ENCODE results near the gene SIPA1L3. TPM values are rescaled to one million over a fixed set of nuclear protein-coding genes. Genes with fewer than 3 reads are reported as not detected.
A peak's percentile ranks its signal among the peaks of the same experiment; 100 is the strongest.

SIPA1L3 gene
- total and polyA plus RNA-seq, 2 of the 13 experiments (the other 11 are each of a cell fraction or from before 2014, with no cell fraction given), result 5.5 to 7.7 TPM

GRCh38 chr19:37905946-37906868, 801 bp upstream of the SIPA1L3 start, which contains the start of gene WDR87 (continued):
- TF ChIP-seq, protein P1, sequence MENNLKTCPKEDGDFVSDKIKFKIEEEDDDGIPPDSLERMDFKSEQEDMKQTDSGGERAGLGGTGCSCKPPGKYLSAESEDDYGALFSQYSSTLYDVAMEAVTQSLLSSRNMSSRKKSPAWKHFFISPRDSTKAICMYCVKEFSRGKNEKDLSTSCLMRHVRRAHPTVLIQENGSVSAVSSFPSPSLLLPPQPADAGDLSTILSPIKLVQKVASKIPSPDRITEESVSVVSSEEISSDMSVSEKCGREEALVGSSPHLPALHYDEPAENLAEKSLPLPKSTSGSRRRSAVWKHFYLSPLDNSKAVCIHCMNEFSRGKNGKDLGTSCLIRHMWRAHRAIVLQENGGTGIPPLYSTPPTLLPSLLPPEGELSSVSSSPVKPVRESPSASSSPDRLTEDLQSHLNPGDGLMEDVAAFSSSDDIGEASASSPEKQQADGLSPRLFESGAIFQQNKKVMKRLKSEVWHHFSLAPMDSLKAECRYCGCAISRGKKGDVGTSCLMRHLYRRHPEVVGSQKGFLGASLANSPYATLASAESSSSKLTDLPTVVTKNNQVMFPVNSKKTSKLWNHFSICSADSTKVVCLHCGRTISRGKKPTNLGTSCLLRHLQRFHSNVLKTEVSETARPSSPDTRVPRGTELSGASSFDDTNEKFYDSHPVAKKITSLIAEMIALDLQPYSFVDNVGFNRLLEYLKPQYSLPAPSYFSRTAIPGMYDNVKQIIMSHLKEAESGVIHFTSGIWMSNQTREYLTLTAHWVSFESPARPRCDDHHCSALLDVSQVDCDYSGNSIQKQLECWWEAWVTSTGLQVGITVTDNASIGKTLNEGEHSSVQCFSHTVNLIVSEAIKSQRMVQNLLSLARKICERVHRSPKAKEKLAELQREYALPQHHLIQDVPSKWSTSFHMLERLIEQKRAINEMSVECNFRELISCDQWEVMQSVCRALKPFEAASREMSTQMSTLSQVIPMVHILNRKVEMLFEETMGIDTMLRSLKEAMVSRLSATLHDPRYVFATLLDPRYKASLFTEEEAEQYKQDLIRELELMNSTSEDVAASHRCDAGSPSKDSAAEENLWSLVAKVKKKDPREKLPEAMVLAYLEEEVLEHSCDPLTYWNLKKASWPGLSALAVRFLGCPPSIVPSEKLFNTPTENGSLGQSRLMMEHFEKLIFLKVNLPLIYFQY (CRISPR knock-in tag; IDR thresholded peaks at IDR 0.05; ENCODE audit: borderline replicate concordance), result no peak
- TF ChIP-seq HNF4A (CRISPR knock-in tag; IDR thresholded peaks at IDR 0.05) (no peak; the same call in 1 of the 2 replicates), ZNF30 (CRISPR knock-in tag; IDR thresholded peaks at IDR 0.05) (no peak), PAF1 (CRISPR knock-in tag; IDR thresholded peaks at IDR 0.05) (no peak), NFRKB (IDR thresholded peaks at IDR 0.05) (no peak), ZNF333 (CRISPR knock-in tag; IDR thresholded peaks at IDR 0.05; ENCODE audit: borderline replicate concordance) (no peak), SIX4 (CRISPR knock-in tag; IDR thresholded peaks at IDR 0.05) (no peak), HNF1A (IDR thresholded peaks at IDR 0.05; ENCODE audit: low read depth) (no peak), HNF1A (CRISPR knock-in tag; IDR thresholded peaks at IDR 0.05; ENCODE audit: borderline replicate concordance) (no peak), HNRNPLL (IDR thresholded peaks at IDR 0.05; ENCODE audit: low read depth, low read length, poor library complexity, severe bottlenecking) (no peak), ZNF256 (CRISPR knock-in tag; conservative IDR thresholded peaks at IDR 0.05) (no peak), IKZF4 (CRISPR knock-in tag; IDR thresholded peaks at IDR 0.05; ENCODE audit: borderline replicate concordance, low read depth, not compliant biosample characterization) (no peak), MBNL3 (CRISPR knock-in tag; conservative IDR thresholded peaks at IDR 0.05) (no peak), MTA1 (CRISPR knock-in tag; IDR thresholded peaks at IDR 0.05; ENCODE audit: borderline replicate concordance) (no peak)
- TF ChIP-seq, protein P2, sequence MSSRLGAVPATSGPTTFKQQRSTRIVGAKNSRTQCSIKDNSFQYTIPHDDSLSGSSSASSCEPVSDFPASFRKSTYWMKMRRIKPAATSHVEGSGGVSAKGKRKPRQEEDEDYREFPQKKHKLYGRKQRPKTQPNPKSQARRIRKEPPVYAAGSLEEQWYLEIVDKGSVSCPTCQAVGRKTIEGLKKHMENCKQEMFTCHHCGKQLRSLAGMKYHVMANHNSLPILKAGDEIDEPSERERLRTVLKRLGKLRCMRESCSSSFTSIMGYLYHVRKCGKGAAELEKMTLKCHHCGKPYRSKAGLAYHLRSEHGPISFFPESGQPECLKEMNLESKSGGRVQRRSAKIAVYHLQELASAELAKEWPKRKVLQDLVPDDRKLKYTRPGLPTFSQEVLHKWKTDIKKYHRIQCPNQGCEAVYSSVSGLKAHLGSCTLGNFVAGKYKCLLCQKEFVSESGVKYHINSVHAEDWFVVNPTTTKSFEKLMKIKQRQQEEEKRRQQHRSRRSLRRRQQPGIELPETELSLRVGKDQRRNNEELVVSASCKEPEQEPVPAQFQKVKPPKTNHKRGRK (CRISPR knock-in tag; IDR thresholded peaks at IDR 0.05), result no peak
- TF ChIP-seq, protein P3, sequence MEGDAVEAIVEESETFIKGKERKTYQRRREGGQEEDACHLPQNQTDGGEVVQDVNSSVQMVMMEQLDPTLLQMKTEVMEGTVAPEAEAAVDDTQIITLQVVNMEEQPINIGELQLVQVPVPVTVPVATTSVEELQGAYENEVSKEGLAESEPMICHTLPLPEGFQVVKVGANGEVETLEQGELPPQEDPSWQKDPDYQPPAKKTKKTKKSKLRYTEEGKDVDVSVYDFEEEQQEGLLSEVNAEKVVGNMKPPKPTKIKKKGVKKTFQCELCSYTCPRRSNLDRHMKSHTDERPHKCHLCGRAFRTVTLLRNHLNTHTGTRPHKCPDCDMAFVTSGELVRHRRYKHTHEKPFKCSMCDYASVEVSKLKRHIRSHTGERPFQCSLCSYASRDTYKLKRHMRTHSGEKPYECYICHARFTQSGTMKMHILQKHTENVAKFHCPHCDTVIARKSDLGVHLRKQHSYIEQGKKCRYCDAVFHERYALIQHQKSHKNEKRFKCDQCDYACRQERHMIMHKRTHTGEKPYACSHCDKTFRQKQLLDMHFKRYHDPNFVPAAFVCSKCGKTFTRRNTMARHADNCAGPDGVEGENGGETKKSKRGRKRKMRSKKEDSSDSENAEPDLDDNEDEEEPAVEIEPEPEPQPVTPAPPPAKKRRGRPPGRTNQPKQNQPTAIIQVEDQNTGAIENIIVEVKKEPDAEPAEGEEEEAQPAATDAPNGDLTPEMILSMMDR (CRISPR knock-in tag; IDR thresholded peaks at IDR 0.05), result peak; percentile 10; the same call in 1 of the 2 replicates
